GM21619 (cell line): ENCODE results near the gene TLX1.
"Not testable (repeated sequence)": the region's sequence is repeated elsewhere in the genome, so short reads cannot be mapped to it uniquely, and the experiment has no call there.

Experiments used
- ATAC-seq: cut with Tn5 transposase; IDR thresholded peaks from one replicate; pipeline ENCODE4 v1.9.1; 2021; ENCODE audit not compliant: unreplicated experiment

Gene TLX1

DNA sequence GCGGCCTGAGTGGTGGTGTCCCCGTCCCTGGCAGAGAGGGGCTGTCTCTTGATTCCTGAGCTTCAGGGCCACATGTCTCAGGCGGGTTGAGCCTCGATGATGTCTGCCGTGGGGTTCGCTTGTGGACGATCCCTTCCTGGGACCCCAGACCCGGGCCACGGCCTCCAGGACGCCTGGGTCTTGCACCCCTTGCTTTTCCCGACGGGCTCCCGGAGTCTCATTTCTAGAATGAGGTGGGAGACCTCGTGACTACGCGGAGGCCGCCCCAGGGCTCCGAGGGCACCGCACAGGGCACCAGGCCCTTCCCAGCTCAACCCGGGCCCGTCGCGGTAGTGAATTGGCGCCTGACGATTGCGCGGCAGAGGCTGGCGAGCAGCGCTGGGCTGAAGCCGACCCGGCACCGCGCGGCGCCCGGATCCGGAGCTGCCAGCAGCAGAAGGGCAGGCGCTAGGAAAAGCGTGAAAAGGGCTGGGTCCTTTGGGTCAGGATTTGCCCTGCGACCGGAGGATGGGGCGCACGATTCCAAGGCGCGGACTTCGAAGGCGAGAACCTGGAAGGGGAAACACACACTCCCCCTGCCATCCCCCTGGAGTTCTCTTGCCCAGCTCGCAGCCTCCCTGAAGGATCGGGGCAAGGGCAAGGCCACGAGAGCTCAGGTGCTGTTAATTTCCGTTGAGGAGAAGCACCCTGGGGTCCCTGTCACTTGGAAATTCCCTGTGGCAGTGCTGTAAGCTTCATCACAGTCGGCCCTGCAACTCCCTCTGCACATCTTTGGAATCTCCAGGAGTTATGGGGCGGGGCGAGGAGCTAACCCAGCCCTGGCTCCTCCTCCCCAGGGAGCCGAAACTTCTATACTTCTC lies 15.5 kb downstream of the TLX1 start:
- no peak for ATAC-seq

GRCh38 chr10:101151395-101151794 lies 20.3 kb downstream of the TLX1 start:
- no peak for ATAC-seq

GRCh38 chr10:101152316-101152715 lies 21.2 kb downstream of the TLX1 start:
- no peak for ATAC-seq

DNA sequence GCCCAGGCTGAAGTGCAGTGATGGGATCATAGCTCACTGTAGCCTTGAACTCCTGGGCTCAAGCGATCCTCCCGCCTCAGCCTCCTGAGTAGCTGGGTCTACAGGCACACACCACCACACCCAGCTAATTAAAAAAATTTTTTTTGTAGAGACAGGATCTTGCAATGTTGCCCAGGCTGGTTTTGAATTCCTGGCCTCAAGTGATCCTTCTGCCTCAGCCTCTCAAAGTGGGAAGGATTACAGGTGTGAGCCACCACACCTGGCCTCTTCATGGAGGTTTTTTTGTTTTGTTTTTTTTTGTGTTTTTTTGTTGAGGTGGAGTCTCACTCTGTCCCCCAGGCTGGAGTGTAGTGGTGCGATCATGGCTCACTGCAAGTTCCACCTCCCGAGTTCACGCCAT lies 23.4 kb downstream of the TLX1 start:
- not testable (repeated sequence) for ATAC-seq

DNA sequence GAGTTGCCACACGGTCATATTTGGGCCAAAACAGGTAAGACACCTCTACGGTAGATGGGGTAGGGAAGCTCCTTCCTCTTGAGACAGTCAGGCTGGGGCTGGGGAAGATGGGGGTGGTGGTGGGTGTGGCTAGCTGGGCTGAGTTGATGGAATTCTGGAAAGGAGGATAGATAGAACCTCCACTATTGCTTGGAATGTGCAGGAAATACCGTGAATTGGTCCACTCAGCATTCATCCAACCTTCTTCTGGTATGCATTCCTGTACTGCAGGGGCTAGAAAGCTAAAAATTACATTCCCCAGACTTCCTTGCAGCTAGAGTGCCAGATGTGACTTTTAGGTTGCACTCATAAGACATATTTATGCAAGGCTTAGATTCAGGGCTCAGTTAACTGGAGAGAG lies 24.8 kb downstream of the TLX1 start:
- no peak for ATAC-seq

- no peak for ATAC-seq
Measured at GRCh38 chr10:101157756-101158458, 26.8 kb downstream of the TLX1 start.

DNA sequence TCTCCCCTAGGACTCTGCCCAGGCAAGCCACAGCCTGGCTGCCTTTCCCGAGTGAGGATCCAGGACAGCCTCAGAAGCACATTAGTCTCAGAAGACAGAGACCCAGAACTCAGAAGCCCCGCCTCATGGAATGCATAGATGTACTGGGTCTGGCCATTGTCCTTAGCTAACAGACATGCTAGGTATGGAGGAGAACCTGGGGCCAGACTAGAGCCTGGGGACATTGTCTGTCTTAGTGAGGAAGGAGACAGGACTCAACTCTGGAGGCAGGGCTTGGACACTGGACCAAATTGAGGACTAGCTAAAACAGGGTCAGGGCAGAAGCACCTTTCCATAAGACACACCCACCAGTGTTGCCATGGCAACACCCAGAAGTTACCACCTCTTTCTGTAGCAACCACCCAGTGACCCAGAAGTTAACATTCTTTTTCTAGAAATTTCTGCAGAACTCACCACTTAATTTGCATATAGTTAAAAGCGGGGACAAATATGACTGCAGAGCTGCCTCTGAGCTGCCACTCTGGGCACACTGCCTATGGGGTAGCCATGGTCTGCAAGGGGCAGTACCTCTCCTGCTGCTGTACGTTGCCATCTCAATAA lies 27.5 kb downstream of the TLX1 start:
- no peak for ATAC-seq

DNA sequence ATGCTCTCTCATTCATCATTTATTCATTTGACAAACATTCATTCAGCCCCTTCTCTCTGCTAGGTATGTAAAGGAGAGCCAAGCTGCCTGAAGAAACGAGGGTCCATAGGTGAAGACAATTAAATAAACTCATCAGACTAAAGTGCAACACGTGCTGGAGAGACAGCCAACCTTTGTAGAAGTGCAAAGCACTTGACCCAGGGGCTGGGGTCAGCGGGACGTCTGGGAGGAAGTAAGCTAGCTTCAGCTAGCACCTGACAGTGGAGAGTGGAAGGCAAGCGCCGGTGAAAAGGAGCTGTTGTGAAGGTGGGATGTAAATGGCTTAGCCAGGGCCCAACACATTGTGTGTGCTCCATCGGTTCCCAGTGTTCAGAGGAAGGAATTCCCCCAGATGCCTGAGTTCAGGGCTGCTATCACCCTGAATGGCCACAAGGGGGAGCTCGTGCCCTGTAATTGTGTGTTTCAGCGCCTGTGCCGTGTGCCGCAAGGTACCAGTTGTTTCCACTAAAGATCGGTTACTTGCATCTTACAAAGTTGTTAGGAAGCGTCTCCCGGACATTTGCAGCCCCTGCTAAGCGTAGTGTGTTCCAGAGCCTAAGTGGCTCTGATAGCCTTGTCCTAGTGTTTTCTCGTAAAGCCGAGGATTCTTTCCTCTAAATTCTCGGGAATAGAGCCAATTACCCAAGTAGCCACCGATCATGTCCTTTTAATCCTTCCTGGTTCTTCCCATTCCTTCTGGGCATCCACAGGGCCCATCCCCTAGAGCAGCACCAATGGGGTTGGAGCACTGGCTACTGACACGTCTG lies 30.6 kb downstream of the TLX1 start:
- no peak for ATAC-seq

- ATAC-seq = no peak
Measured at GRCh38 chr10:101162677-101163076, 31.6 kb downstream of the TLX1 start.

DNA sequence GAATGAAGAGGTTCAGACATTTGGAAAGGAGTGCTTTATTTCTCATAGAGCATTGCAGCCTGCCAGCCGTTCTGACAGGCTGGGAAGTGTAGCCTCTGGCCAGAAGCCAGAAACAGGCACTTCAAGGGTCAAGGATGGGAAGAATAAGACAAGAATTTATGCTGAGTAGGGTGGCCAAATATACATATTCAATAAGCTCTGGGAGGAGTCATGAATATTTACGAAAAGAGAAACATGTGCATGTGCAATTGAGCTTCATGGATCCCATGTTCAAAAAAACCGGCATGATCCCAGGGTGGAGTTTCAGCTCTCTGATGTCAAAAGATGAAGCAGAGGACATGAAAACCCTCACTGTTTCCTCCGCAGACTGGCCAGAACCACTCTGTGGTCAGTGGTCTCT lies 32.9 kb downstream of the TLX1 start:
- no peak for ATAC-seq

DNA sequence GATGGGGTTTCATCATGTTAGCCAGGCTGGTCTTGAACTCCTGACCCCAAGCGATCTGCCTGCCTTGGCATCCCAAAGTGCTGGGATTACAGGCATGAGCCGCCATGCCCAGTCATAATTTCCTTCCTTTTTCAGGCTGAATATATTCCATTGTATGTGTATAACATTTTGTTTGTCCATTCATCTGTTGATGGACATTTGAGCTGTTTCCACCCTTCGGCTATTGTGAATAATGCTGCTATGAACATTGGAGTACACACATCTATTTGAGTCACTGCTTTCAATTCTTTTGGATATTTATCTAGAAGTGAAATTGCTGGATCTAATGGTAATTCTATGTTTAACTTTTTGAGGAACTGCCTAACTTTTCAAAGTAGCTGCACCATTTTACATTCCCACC lies 34.6 kb downstream of the TLX1 start:
- no peak for ATAC-seq

- ATAC-seq = no peak
Measured at GRCh38 chr10:101166430-101166829, 35.3 kb downstream of the TLX1 start.

- no peak for ATAC-seq
Measured at GRCh38 chr10:101172741-101173140, 41.6 kb downstream of the TLX1 start.

- no peak for ATAC-seq
Measured at GRCh38 chr10:101174319-101174718, 43.2 kb downstream of the TLX1 start.

GRCh38 chr10:101176577-101176976 lies 45.5 kb downstream of the TLX1 start:
- ATAC-seq = no peak

- no peak for ATAC-seq
Measured at GRCh38 chr10:101182936-101183335, 51.8 kb downstream of the TLX1 start.

DNA sequence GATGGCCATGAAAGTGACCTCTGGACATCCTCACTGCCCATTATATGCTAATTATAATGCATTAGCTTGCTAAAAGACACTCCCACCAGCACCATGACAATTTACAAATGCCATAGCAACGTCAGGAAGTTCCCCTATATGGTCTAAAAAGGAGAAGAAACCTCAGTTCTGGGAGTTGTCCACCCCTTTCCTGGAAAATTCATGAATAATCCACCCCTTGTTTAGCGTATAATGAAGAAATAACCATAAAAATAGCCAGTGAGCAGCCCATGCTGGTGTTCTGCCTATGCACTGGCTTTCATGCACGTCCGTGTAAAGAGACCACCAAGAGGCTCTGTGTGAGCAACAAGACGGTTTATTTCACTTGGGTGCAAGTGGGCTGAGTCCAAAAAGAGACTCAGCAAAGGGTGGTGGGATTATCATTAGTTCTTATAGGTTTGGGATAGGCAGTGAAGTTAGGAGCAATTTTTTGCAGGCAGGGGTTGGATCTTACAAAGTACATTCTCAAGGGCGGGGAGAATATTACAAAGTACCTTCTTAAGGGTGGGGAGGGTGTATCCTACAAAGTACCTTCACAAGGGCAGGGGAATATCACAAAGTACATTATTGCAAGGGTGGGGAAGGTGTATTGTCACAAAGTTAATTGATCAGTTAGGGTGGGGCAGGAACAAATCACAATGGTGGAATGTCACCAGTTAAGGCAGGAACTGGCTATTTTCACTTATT lies 52.5 kb downstream of the TLX1 start:
- no peak for ATAC-seq
